IMR-90 (cell line): ENCODE data around the gene TMA16.

ENCODE experiments used
- BHLHE40 ChIP-seq: fragments of 150-350 bp; IDR thresholded peaks from 2 replicates; pipeline ENCODE4 v1.6.1; 2016; ENCODE audit warnings: mild to moderate bottlenecking, low read depth, low read length
- CTCF ChIP-seq: conservative IDR thresholded peaks from 2 replicates; pipeline ENCODE4 v1.5.1; 2012; ENCODE audit warnings: mild to moderate bottlenecking, low read depth, low read length, improper control_type of control experiment
- MXI1 ChIP-seq: IDR thresholded peaks from 2 replicates; pipeline ENCODE4 v1.6.1; 2012; ENCODE audit warnings: low read depth, mild to moderate bottlenecking, low read length, moderate library complexity, borderline replicate concordance
- POLR2A ChIP-seq: IDR thresholded peaks from 2 replicates; pipeline ENCODE4 v1.6.1; 2012; ENCODE audit warnings: mild to moderate bottlenecking, low read depth, low read length
- RAD21 ChIP-seq: IDR thresholded peaks from 2 replicates; pipeline ENCODE4 v1.6.1; 2012; ENCODE audit warnings: low read length, improper control_type of control experiment
- RCOR1 ChIP-seq: IDR thresholded peaks from 2 replicates; pipeline ENCODE4 v1.6.1; 2012; ENCODE audit warnings: mild to moderate bottlenecking, low read length, improper control_type of control experiment; ENCODE audit not compliant: insufficient replicate concordance
- SMC3 ChIP-seq: fragments of 150-350 bp; IDR thresholded peaks from 2 replicates; pipeline ENCODE4 v1.6.1; 2016; ENCODE audit warnings: low read depth, mild to moderate bottlenecking, antibody characterized with exemption, low read length, moderate library complexity
- USF2 ChIP-seq: fragments of 150-350 bp; IDR thresholded peaks from 2 replicates; pipeline ENCODE4 v1.6.1; 2017; ENCODE audit warnings: mild to moderate bottlenecking, antibody characterized with exemption, low read length, low read depth

- TF ChIP-seq POLR2A (no peak), CTCF (no peak), RCOR1 (no peak), USF2 (no peak), RAD21 (no peak), SMC3 (no peak), BHLHE40 (no peak), MXI1 (no peak)
These were observed 6.1 kb downstream of the TMA16 start for GRCh38 chr4:163500586-163500985.
